H9 (cell line): ENCODE measurements around the gene CIART. TPM values are rescaled to one million over a fixed set of nuclear protein-coding genes. Genes with fewer than 3 reads are reported as not detected.
A peak's percentile ranks its signal among the peaks of the same experiment; 100 is the strongest.

Experiments used
- DNase-seq: peaks from one replicate; pipeline ENCODE4 v3.0.0-alpha.2; 2017
- H2AFZ ChIP-seq: one replicate; pipeline ENCODE4 v1.6.1; 2013; ENCODE audit warnings: mild to moderate bottlenecking, low read length, control low read depth, moderate library complexity
- H2AK5ac ChIP-seq: 2 replicates; pipeline ENCODE4 v1.6.1; 2013; ENCODE audit warnings: low read length, control low read depth, mixed read lengths; ENCODE audit not compliant: insufficient read length
- H2BK120ac ChIP-seq: one replicate; pipeline ENCODE4 v1.6.1; 2013; ENCODE audit warnings: low read depth, mild to moderate bottlenecking, low read length, control low read depth, inconsistent platforms; ENCODE audit not compliant: poor library complexity, severe bottlenecking
- H2BK12ac ChIP-seq: 2 replicates; pipeline ENCODE4 v1.6.1; 2013; ENCODE audit warnings: low read length, control low read depth, mixed read lengths, low read depth; ENCODE audit not compliant: insufficient read length
- H2BK15ac ChIP-seq: 2 replicates; pipeline ENCODE4 v1.6.1; 2013; ENCODE audit warnings: low read depth, low read length, control low read depth
- H2BK20ac ChIP-seq: one replicate; pipeline ENCODE4 v1.6.1; 2013; ENCODE audit warnings: low read depth, mild to moderate bottlenecking, low read length, control low read depth, inconsistent platforms; ENCODE audit not compliant: poor library complexity, severe bottlenecking
- H2BK5ac ChIP-seq: 2 replicates; pipeline ENCODE4 v1.6.1; 2013; ENCODE audit warnings: low read length, control low read depth, mixed read lengths; ENCODE audit not compliant: insufficient read length
- H3K14ac ChIP-seq: 2 replicates; pipeline ENCODE4 v1.6.1; 2013; ENCODE audit warnings: low read length, control low read depth; ENCODE audit not compliant: insufficient read depth
- H3K18ac ChIP-seq: 2 replicates; pipeline ENCODE4 v1.6.1; 2013; ENCODE audit warnings: low read depth, mild to moderate bottlenecking, mixed read lengths, low read length, control low read depth; ENCODE audit not compliant: insufficient read length
- H3K23ac ChIP-seq: 2 replicates; pipeline ENCODE4 v1.6.1; 2013; ENCODE audit warnings: low read length, control low read depth, mixed read lengths, low read depth; ENCODE audit not compliant: insufficient read length
- H3K23me2 ChIP-seq: 2 replicates; pipeline ENCODE4 v1.6.1; 2013; ENCODE audit warnings: low read depth, mild to moderate bottlenecking, mixed read lengths, low read length, control low read depth; ENCODE audit not compliant: insufficient read length, poor library complexity, severe bottlenecking
- H3K27ac ChIP-seq: 2 replicates; pipeline ENCODE4 v1.5.1; 2013; ENCODE audit warnings: low read length, control low read depth, mixed read lengths, low read depth; ENCODE audit not compliant: insufficient read length
- H3K27me3 ChIP-seq: 2 replicates; pipeline ENCODE4 v1.6.1; 2013; ENCODE audit warnings: low read length, control low read depth, inconsistent platforms; ENCODE audit not compliant: insufficient read depth
- H3K4ac ChIP-seq: 2 replicates; pipeline ENCODE4 v1.6.1; 2013; ENCODE audit warnings: low read depth, mild to moderate bottlenecking, control low read depth, inconsistent platforms, low read length, moderate library complexity
- H3K4me1 ChIP-seq: 2 replicates; pipeline ENCODE4 v1.6.1; 2013; ENCODE audit warnings: low read length, control low read depth, inconsistent platforms; ENCODE audit not compliant: insufficient read depth
- H3K4me2 ChIP-seq: 2 replicates; pipeline ENCODE4 v1.6.1; 2013; ENCODE audit warnings: low read length, control low read depth, mixed read lengths; ENCODE audit not compliant: insufficient read length, insufficient read depth
- H3K56ac ChIP-seq: 2 replicates; pipeline ENCODE4 v1.6.1; 2013; ENCODE audit warnings: low read depth, mild to moderate bottlenecking, mixed read lengths, low read length, control low read depth; ENCODE audit not compliant: insufficient read length
- H3K79me1 ChIP-seq: 2 replicates; pipeline ENCODE4 v1.6.1; 2013; ENCODE audit warnings: low read depth, mild to moderate bottlenecking, moderate library complexity, low read length, control low read depth, inconsistent platforms; ENCODE audit not compliant: insufficient read depth, poor library complexity, severe bottlenecking
- H3K79me2 ChIP-seq: 2 replicates; pipeline ENCODE4 v1.6.1; 2013; ENCODE audit warnings: low read length, control low read depth, inconsistent platforms; ENCODE audit not compliant: insufficient read depth
- H3K9ac ChIP-seq: 2 replicates; pipeline ENCODE4 v1.6.1; 2013; ENCODE audit warnings: low read length, control low read depth, mixed read lengths; ENCODE audit not compliant: insufficient read length; ENCODE audit errors: extremely low read depth
- H3K9me3 ChIP-seq: one replicate; pipeline ENCODE4 v1.6.1; 2013; ENCODE audit warnings: low read depth, low read length, inconsistent platforms; ENCODE audit not compliant: control insufficient read depth
- H3T11ph ChIP-seq: one replicate; pipeline ENCODE4 v1.6.1; 2013; ENCODE audit warnings: mild to moderate bottlenecking, low read length, control low read depth, inconsistent platforms
- H4K20me1 ChIP-seq: one replicate; pipeline ENCODE4 v1.6.1; 2013; ENCODE audit not compliant: control insufficient read depth, insufficient read length, insufficient read depth
- H4K5ac ChIP-seq: 2 replicates; pipeline ENCODE4 v1.6.1; 2013; ENCODE audit warnings: low read depth, mild to moderate bottlenecking, mixed read lengths, low read length, control low read depth; ENCODE audit not compliant: insufficient read length
- H4K8ac ChIP-seq: replicated peaks from 2 replicates; pipeline ENCODE4 v1.6.1; 2013; ENCODE audit warnings: low read length, control low read depth, mixed read lengths, low read depth; ENCODE audit not compliant: insufficient read length
- H4K91ac ChIP-seq: 2 replicates; pipeline ENCODE4 v1.6.1; 2013; ENCODE audit warnings: low read depth, mild to moderate bottlenecking, moderate library complexity, mixed read lengths, low read length, control low read depth; ENCODE audit not compliant: insufficient read length
- H3K27ac Mint-ChIP-seq, 3 experiments: 2 replicates in 2 of 3; 3 replicates in 1 of 3; pipeline ENCODE4 v1.8.0; 2020 to 2021; ENCODE audit warnings: mixed read lengths in 3 of 3, mild to moderate bottlenecking in 1 of 3, moderate library complexity in 1 of 3
- H3K27me3 Mint-ChIP-seq: 2 replicates; pipeline ENCODE4 v1.8.0; 2021; ENCODE audit warnings: low read depth, mild to moderate bottlenecking, moderate library complexity, mixed read lengths
- H3K36me3 Mint-ChIP-seq, 3 experiments: 2 replicates in 2 of 3; 3 replicates in 1 of 3; pipeline ENCODE4 v1.8.0; 2020 to 2021; ENCODE audit warnings: low read depth in 3 of 3, mixed read lengths in 3 of 3; ENCODE audit not compliant: insufficient read depth in 1 of 3
- H3K4me1 Mint-ChIP-seq, 2 experiments: 2 replicates each; pipeline ENCODE4 v1.8.0; 2020; ENCODE audit warnings: mixed read lengths in 2 of 2
- H3K4me3 Mint-ChIP-seq, 2 experiments: 2 replicates in 1 of 2; 3 replicates in 1 of 2; pipeline ENCODE4 v1.8.0; 2020 to 2021; ENCODE audit warnings: mild to moderate bottlenecking in 2 of 2, mixed read lengths in 2 of 2, moderate library complexity in 1 of 2
- H3K9me3 Mint-ChIP-seq, 2 experiments: 2 replicates in 1 of 2; 3 replicates in 1 of 2; pipeline ENCODE4 v1.8.0; 2020; ENCODE audit warnings: mild to moderate bottlenecking in 2 of 2, mixed read lengths in 2 of 2, moderate library complexity in 1 of 2
- CTCF ChIP-seq: fragments of 200-600 bp; sonication (generic); conservative IDR thresholded peaks from 3 replicates; pipeline ENCODE4 v1.8.0; 2021; ENCODE audit warnings: antibody characterized with exemption, mild to moderate bottlenecking
- WGBS: extraction: QIAGEN DNeasy Blood & Tissue Kit; methylation state at CpG from one replicate; pipeline ENCODE4 v1.1.7; 2013; ENCODE audit warnings: missing lambda C conversion rate, low lambda C conversion rate, mixed read lengths; ENCODE audit not compliant: insufficient read length; ENCODE audit errors: extremely low coverage; 5-methylcytosine and 5-hydroxymethylcytosine counted together
- total RNA-seq: library from RNA; stranded (reverse); gene quantifications from 2 replicates; pipeline ENCODE4 v1.2.1, GENCODE V29; 2021

The CIART gene
- total RNA-seq, 1 experiment from 2014 or later: 15.6 TPM

DNA sequence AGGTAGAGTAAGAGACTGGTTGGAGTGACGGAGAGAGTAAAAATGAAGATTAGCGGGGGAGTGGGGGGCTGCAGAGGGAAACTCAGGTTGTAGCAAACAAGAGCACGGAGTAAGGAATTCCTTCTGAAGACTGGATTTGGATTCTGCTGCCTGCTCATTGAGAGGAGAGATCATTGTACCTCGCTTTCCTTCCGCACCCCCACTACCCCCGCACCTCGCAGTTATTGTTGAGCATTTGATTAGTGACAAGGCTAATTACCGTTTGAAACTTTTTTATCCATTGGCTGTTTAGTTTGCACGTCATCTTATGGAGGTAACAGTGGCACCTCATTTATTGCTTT, 39.4 kb downstream of the CIART start:
- H3K27ac Mint-ChIP-seq: peak overlapping the region; percentile 94 to 99 (median 99)
- H3K9me3 Mint-ChIP-seq: no peaks in the 10 kb centered on the region
- Histone ChIP-seq H3K27ac (peak overlapping the region; percentile 1), H3K4me1 (no peaks in the 10 kb centered on the region), H2BK15ac (no peak overlapping the region), H2AK5ac (no peak overlapping the region), H2BK20ac (no peak overlapping the region), H3K23ac (no peak overlapping the region), H2AFZ (no peak overlapping the region), H3K4me2 (peak overlapping the region; percentile 48), H2BK12ac (no peak overlapping the region), H4K5ac (no peak overlapping the region), H3K79me2 (peaks cover 13% of the 10 kb centered on the region; the same call in 1 of the 2 replicates), H3K23me2 (no peaks in the 10 kb centered on the region), H3K56ac (no peak overlapping the region), H3K79me1 (no peaks in the 10 kb centered on the region), H2BK120ac (no peak overlapping the region), H4K20me1 (no peaks in the 10 kb centered on the region), H3K18ac (no peak overlapping the region), H2BK5ac (no peak overlapping the region), H3K9ac (peak overlapping the region; percentile 81), H3K9me3 (no peaks in the 10 kb centered on the region), H3K14ac (peak overlapping the region; percentile 28; the same call in 1 of the 2 replicates), H3T11ph (no peak overlapping the region), H4K91ac (no peak overlapping the region), H4K8ac (no peak overlapping the region), H3K27me3 (no peaks in the 10 kb centered on the region), H3K4ac (no peak overlapping the region; the same call in 1 of the 2 replicates)
- peaks cover 12 to 32% (median 31%) of the 10 kb centered on the region in 3 experiments; a peak in 6 of 7 replicates for H3K36me3 Mint-ChIP-seq
- peaks cover 4 to 5% of the 10 kb centered on the region in 2 experiments; a peak in 2 of 4 replicates for H3K4me1 Mint-ChIP-seq
- peak overlapping the region; percentile 99 to 100 for H3K4me3 Mint-ChIP-seq
- no peak for TF ChIP-seq CTCF
- WGBS: no CpG with 5 or more reads among the region's 9 CpGs
- no peaks in the 10 kb centered on the region for H3K27me3 Mint-ChIP-seq
- no peak for DNase-seq
